ENCODE measurements around the gene TRAK1.

Gene TRAK1

DNA sequence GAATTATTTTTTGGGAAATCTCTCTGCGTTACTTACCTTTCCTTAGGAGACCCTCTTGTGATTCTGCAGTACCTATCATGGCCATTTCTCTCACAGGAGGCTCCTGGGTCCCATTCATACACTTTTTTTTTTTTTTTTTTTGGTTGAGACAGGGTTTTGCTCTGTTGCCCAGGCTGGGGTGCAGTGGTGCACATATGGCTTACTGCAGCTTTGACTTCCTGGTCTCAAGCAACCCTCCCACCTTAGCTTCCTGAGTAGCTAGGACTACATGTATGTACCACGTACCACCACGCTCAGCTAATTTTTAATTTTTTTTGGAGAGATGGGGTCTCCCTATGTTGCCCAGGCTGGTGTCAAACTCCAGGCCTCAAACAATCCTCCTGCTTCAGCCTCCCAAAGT lies 36.1 kb downstream of the TRAK1 start:
- no peak for DNase-seq

DNA sequence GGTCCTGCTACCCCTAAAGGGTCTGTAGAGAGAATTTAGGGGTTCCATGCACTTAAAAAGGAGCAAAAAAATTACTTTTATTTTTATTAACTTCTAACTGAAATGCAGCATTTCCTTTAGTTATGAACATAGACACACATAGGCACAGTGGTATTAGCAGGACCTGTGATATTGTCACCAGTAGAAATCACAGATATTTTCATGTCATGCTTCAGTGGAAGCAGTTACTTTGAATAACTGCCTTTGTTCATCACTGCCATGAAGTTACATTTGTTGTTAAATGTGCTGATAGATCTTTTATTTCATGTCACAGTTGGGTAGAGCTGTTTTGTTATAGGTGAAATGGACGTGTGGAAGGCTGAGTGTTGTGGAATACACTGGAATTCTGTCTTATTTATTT lies 37.4 kb downstream of the TRAK1 start:
- no peak for DNase-seq

DNA sequence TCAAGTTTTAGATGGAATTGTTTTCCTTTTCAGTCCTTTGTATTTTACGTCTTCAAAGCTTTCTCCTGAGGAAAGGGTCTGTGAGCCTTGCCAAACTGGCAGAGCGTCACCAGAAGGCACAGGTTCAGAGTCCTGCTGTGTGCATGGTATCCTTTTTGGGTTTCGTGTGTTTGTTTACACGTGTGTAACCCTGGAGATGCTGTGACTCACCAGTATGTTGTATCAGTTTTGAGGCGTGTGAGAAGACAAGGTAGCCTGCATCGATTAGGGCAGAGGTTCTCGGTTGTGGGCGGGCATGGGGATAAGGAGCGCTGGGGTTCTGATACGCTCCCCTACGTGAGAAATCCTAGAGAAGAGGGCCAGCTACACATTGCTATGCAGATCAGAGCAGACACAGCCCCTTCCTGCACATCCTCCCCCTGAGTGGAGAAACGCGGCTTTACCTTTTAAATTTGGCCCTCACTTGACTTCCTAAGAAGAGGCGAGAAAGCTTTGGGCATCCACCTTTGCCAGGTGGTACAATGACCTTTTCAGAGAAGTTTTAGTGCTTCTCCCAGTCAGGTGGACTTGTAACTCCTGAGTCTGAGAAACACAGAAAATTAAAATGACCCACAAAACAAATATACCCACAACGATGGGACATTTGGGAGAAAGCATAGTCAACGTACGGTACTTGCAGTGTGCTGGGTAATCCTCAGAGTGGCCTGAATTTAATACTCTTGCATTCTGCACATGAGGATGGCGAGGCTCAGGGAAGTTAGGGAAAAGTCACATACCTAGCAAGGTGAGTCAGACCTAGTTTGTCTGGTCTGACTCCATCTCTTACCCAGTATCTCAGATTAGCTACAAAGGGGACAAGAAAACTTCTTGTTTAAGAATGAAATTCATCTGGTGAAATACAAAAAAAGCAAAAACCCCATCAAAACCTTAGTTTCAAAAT lies 38.1 kb downstream of the TRAK1 start:
- no peak for DNase-seq

DNA sequence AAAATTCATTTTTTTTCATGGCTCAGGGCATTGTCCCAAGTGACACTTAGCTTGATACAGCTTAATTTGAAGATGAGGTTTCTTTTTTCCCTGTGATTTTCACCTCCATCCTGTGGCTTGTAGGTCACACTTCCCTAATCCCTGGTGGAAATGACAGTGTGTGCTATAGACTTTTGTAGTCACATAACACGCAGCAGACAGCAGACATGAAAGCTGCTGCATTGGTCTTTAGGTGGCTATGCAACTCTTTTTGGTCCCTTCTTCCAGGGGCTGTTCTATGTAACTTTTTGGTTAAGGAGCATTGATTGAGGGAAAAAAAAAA lies 38.8 kb downstream of the TRAK1 start:
- DNase-seq = no peak

DNA sequence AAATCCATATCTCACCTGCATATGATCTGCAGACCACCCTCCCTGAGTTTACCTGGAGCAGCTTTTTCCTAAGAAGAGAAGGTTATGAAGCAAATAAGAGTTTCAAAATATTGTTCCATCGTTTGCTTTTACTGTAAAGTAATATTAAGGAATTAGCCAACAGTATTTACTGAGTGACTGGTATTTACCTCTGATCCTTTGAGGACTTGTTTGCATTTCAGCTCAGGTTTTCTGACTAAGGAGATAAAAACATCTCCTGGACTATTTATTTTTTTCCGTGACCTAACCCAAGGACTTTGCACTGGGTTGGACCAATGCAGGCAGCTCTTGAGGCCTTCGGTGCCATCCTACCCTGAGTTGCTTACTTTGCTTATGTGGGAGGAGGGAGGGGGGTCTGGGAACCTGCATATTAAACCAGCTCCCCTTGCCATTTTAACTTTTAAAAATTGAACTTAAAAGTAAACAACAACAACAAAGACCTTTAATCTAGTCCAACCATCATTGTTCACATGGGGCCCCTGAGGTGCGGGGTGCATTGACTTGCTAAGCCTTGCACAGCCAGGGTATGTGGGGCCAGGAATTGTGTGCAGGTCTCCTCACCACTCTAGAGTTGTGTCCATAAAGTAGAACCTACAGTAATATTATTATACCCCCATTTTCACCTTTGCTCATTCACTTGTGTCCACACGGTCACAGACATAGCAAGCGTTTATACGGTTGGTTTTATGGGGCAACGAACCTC lies 39.3 kb downstream of the TRAK1 start:
- no peak for DNase-seq

- no peak for DNase-seq
Observed at GRCh38 chr3:42133500-42134298, 42.5 kb downstream of the TRAK1 start.

GRCh38 chr3:42134867-42135464 lies 43.8 kb downstream of the TRAK1 start:
- no peak for DNase-seq

- DNase-seq = no peak
Observed at GRCh38 chr3:42139621-42140453, 48.7 kb downstream of the TRAK1 start.

- DNase-seq = no peak
Observed at GRCh38 chr3:42140665-42141203, 49.6 kb downstream of the TRAK1 start.

GRCh38 chr3:42143440-42143839 lies 52.3 kb downstream of the TRAK1 start:
- no peak for DNase-seq

- no peak for DNase-seq
Observed at GRCh38 chr3:42144209-42144608, 53.1 kb downstream of the TRAK1 start.

GRCh38 chr3:42148086-42148848 lies 57.1 kb downstream of the TRAK1 start:
- DNase-seq = no peak

GRCh38 chr3:42148982-42149432 lies 57.9 kb downstream of the TRAK1 start:
- DNase-seq = no peak

- DNase-seq = no peak
Observed at GRCh38 chr3:42149532-42149931, 58.4 kb downstream of the TRAK1 start.

DNA sequence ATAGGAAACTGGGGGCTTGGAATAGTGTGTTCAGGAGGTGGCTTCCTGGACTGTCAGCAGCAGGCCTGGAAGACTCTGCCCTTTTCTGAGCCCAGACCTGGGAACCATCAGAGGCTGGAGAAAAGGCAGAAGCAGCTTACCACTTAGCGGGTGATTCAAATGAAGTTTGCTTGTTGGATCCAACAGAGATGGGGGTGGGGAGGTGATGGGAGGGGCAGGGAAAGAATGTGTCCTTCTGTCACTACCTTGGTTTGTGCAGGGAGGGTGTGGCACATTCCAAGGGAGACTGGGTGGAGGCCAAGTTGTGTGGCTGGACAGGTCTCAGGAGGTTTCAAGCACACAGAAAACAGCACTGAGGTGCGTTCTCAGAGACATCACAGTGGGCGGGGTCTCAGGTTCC lies 58.8 kb downstream of the TRAK1 start:
- DNase-seq = no peak

- no peak for DNase-seq
Observed at GRCh38 chr3:42151596-42152168, 60.5 kb downstream of the TRAK1 start.

- no peak for DNase-seq
Observed at GRCh38 chr3:42152193-42152592, 61.0 kb downstream of the TRAK1 start.

- no peak for DNase-seq
Observed at GRCh38 chr3:42153039-42153438, 61.9 kb downstream of the TRAK1 start.

- no peak for DNase-seq
Observed at GRCh38 chr3:42157540-42158538, 66.7 kb downstream of the TRAK1 start.
